Measurements from ENCODE around the gene HS3ST6.
A peak's percentile ranks its signal among the peaks of the same experiment; 100 is the strongest.
"Not testable (repeated sequence)": the region's sequence is repeated elsewhere in the genome, so short reads cannot be mapped to it uniquely, and the experiment has no call there.

HS3ST6 gene

DNA sequence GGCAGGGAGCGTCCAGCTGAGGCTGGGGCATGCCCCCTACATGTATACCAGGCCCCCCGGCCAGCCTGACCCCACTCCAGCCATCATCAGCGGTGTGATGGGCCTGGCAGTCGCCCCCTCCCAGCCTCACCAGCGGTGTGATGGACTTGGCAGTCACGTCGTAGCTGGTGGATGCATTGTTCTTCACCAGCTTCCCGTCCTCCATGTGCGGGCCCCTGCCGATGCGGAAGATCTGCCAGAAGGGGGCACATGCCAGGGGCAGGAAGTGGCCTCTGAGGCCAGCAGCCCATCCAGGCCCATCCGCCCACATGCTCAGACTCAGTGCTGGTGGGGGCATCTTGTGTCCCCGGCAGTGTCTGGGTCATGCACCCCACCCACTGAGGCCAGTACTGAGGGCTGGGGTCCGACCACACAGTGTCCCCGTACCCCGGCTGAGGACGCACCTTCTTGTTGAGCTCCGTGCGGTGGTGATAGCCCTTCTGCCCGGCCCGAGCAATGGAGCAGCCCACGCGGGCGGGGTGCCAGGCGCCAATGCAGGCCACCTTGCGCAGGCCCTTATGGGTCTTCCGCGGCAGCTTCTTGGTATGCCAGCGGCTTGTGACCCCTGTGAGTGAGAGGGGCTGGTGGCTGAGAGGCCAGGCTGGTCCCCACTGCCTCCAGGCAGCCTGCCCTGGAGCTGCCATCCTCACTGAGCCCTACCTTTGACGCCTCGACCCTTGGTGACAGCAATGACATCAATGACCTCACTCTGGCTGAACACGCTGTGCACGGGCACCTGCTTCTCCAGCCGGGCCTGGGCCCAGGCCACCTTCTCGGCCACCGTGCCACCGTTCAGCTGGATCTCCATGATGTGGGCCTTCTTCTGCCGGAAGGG is 28.5 kb upstream of the HS3ST6 start:
- DNase-seq (ENCODE audit: low read depth) = no peak

DNA sequence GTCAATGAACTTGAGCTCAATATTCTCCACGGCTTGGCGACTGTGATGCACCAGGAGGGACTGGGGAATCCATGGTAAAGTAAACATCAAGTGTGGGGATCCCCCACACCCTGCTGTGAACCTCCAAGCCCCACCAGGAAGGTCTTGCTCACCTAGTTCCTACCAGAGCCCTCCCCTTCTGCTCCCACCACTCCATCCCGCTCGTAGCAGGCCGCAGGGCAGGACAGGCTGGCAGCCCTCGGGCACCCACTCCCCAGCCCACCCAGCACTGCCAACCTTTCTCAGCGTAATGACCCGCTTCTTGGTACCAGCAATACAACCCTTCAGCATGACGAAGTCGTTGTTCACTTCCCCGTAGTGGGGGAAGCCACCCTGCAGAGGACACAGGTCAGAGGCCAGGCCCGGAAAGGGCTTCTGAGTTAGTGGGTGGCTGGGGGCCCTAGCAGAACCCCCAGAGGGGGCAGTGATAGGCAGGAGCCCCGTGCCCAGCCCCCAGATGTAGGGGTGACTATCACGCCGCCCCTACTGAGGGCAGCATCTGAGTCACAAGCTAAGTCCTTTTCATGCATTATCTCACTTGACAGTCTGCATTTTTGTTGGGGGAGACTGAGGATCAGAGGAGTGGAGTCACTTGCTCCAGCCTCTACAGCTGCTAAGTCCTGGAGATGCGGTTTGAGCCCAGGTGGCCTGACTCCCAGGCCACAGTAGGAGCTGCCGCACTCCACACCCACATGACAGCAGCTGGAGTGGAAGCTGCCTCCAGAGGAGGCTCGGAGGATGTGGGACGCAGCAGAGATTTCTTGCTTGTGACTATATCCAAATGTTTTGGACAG is 27.6 kb upstream of the HS3ST6 start:
- no peak for DNase-seq (ENCODE audit: low read depth)

- DNase-seq (ENCODE audit: low read depth) = no peak
These were observed 26.5 kb upstream of the HS3ST6 start for GRCh38 chr16:1944612-1945199.

DNA sequence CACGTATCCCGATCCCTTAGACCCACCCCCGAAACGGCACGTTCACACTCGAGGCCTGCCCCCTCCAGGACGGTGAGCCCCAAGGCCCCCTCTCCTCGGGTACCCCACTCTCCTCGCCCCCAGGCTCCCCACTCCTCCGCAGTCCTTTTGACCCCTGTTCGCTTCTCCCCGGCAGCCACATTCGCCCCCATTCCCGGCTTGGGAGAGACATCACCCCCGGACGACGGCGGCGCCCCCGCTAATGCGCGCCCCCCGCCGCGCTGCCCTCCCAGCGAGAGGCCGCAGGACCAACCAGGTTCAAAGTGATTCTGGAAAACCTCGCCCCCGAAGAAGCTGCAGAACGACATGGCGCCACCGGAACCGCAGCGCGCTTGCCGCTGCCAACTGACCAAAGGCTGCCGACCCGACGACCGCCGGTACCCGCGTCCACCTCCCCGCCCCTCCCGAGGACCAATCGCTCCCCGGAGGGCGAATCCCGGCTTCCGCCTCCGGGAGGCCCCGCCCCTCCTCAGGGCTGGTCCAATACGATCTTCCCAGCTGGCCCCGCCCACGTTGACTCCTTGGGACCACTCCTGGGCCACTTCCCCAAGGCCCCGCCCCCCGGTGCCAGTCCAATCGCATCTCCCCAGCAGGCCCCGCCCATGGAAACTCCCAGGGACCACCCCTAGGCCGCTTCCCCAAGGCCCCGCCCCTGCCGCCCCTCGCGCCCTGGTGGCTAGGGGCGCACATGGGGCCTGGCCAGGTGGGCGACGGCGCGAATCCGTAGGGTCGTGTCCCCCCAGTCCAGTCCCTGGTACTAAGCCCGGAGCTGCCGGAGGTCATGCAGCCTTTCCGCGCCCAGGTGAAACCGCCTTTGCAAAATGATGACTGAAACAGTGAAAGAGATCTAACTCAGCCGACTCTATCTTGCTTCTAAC is 24.9 kb upstream of the HS3ST6 start, which contains the start of gene MSRB1:
TSS of gene MSRB1 (minus strand) at position 390 of the 917 bp plus-strand sequence. CDS start at position 347, 43 bp downstream.
- DNase-seq (ENCODE audit: low read depth) = peak; percentile 99

GRCh38 chr16:1942047-1942809 is 24.0 kb upstream of the HS3ST6 start:
- DNase-seq (ENCODE audit: low read depth) = no peak

GRCh38 chr16:1941162-1942046 is 23.2 kb upstream of the HS3ST6 start:
- no peak for DNase-seq (ENCODE audit: low read depth)

DNA sequence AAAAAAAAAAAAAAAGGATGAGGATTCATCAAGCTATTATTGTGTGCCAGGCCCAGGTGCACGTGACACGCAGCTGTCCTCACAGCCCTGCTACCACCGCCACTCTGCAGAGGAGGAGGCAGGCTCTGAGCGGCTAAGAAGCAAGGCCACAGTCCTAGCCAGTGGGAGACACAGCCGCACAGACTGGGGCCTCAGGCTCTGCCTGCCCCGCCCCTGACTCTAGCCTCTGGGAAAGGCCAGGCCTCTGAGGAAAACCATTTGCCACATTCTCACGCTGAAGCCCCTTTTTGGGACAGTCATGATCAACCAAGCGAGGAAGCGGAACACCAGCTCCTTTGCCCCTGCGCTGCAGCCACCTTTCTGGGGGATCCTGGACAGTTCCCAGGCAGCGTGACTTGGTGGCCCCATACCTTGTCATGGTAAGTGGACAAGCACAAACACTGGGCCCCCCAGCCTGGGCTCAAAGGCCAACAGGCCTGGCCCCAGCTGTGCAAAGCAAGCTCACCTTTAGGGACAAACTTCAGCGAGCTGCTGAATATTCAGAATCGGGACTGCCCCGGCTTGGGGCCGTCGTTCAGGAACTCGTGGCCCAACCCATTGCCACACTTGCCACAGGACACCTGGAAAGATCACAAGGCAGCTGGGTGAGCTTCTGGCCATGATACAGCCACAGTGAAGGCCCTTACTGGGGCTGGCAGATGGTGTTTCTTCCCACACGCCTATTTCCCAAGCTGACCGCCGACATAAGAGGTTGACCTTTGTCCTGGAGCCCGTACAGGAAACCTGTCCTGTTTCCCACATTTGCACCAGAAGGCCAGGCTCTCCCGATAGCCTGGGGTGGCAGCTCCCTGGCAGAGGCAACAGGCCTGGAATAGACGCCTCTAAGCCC is 22.3 kb upstream of the HS3ST6 start:
- no peak for DNase-seq (ENCODE audit: low read depth)

- DNase-seq (ENCODE audit: low read depth) = not testable (repeated sequence)
These were observed 21.6 kb upstream of the HS3ST6 start for GRCh38 chr16:1939833-1940232.

DNA sequence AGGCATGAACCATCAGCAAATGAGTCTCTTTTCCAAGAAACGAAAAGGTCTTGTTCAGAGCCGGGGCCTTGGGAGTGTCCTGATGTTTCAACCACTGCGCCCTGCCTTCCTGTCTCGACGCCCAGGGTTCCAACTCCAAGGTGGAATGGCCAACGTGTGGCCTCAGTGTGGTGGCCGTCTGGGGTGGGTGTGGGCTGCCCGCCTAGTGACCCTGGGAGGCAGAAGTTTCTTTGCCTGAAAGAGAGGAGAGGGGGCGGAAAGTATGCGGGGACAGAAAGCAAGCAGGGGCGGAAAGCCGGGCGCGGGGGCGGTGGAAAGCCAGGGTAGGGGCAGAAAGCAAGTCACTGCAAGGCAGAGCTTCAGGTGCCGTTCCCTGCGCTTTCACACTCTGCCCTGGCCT is 20.7 kb upstream of the HS3ST6 start:
- DNase-seq (ENCODE audit: low read depth) = no peak

- no peak for DNase-seq (ENCODE audit: low read depth)
These were observed 20.1 kb upstream of the HS3ST6 start for GRCh38 chr16:1938316-1938715.

DNA sequence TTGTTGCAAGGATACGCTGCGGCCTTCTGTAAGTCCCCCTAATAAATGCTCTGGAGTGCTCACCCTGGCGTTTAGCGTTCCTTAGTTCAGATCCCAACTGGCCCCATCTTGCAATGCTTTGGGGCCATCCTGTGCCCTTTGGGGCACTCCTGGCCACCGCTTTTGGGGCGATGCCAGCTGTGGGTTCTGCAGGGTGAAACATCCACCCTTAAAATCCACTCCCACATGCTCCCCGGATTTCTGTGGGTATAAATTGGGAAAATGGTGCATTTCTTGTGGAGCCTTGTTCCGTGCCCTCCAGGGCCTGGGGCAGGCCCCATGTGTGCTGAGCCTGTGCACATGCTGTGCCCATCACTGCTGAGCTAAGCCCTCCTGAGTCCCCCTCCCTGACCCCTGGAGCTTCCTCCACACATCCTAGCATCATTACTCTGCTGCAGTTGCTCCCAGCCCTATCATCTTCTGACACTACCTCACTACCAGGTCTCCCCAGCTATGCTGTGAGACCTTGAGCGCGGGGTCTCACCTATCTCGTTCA is 18.8 kb upstream of the HS3ST6 start:
- no peak for DNase-seq (ENCODE audit: low read depth)

DNA sequence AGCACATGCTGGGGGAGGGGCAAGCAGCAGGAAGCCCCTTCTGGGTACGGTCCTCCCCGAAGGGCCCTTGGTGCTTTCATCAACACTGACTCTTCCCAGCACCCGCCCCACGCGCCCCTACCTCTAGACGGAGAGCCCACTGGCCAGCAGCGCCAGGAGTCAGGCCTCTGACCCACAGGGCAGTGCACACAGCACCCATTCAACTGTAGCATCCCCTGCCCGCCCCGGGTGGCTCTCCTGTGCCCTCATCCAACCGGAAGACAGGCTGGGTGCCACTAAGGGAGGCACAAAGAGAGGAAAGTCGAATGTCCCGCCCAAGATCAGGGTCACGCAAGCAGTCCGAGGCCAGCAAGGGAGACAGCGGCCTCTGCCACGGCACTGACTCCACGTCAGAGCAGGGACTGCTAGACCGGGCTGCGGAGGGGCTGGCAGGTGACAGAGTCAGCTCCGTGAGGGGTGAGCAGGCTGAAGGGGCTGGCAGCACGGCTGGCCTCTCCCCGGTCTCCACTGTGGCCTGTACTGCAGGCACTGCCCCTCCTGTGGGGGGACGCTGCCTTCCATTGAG is 15.0 kb upstream of the HS3ST6 start:
- DNase-seq (ENCODE audit: low read depth) = no peak

DNA sequence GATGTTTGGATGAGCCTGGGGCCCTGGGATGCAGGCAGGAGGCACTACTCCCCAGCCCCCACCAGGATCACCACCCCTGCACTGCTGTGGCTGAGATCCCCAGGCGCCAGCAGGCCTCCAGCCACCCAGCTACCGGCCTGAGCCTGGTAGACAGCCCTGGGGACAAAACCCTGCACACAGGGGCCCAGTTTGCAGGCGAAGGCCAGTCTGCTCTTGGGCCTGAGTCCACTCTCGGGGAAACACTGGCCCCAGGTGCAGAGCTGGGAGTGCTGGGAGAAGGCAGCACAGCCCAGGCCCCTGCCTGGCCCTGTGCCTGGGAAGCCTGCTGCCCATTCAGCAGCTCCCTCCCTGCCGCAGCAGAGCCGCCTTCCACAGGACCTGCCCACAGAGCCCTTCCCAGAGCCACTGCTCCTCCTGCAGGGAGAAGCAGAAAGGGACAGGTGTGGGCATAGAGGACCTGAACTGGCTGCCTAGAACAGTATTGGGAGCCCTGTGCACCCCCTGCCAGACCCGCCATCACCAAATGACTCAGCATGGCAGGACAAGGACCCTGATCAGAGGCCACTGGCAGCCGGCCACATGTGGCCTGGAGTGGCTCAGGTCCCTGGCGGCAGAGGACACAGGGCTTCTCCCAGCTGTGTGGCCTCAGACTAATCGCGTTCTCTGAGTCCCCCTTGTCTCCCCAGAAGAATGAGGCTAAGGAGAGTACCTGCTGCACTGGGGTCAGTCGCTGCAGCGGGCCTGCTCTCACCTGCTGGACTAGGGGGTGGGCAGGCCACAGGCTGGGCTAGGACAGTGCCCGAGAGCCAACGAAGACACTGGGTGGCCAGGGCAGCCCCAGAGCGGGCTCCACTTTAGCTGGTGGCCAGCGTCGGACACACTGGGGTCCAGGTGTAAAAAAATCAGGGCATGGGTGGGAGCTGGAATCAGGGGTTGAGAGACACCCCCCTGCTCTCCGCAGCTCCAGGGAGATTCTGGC is 14.1 kb upstream of the HS3ST6 start:
- no peak for DNase-seq (ENCODE audit: low read depth)

DNA sequence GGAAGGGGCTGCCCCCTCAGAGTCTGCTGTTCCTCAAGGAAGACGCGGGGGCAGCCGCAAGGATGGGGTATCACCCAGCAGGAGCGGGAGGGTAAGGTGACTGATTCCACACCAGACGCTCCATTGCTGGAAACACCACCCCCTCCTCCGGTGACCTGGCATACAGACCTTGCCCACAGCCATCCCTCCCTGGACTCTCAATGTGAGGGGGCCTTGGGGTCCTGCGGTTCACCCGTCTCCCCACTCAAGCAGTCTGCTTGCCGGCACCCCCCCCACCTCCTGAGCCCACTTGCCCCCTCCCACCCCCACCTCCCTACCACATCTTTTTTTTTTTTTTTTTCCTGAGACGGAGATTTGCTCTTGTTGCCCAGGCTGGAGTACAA is 12.1 kb upstream of the HS3ST6 start:
- no peak for DNase-seq (ENCODE audit: low read depth)

DNA sequence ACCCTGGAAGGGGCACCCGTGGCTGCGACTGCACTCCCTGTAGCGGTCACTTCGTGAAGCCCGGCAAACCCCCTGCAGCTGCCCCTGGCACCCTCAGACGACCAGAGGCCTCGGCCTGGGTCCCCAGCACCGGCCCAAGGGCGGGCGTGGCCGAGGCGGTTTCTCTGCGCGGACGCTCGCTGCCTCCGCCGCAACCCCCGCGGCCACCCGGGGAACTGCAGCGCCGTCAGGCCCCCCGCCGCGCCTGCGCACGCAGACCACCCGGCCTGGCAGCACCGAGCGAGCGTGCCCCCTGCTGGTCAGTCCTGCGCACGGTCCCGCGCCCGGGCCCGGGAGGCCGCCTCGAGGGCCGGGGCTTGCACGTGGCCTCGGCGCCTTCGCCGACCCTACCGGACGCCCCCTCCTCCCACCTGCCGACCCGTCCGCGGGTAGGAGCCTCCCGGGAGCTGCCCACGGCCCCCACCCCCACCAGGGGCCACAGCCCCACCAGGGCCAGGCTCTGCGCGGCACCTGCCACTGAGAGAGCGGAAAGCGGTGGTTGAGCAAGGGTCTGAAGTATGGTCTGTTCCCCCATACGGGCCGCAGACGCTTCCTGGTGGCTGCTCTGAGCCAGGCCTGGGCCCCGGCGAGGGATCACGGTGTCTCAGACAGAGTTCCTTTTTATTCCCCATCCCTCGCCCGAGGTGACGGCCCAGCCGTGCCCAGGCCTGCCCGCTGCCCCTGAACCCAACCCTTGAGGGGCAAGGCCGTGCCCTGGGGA is 11.5 kb upstream of the HS3ST6 start:
- peak; percentile 88 for DNase-seq (ENCODE audit: low read depth)

DNA sequence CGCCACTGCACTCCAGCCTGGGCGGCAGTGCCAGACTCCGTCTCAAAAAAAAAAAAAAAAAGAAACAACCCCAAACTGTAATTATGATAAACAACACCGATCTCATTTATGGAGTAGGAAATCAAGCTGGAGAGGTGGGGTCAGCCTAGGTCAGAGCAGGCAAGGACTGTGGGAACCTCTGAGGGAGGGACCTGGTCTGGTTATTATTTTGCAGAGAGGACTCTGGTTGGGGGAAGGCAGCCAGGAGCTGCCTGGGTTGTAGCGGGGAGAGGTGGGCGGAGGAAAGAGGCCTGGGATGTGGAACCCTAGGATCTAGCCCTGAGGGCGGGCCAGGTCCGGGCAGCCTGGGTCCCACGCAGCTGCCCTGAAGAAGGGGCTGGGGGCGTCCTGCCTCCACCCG is 10.9 kb upstream of the HS3ST6 start:
- no peak for DNase-seq (ENCODE audit: low read depth)

Measured in stimulated activated CD8-positive, alpha-beta memory T cell treated with anti-CD3 and anti-CD28 coated beads, Interleukin-4, amount 100 ng/mL, for 24 hours (primary cell).